ENCODE measurements around the gene HNRNPF. TPM values are rescaled to one million over a fixed set of nuclear protein-coding genes. Genes with fewer than 3 reads are reported as not detected.

The HNRNPF gene
- polyA plus RNA-seq, 1 donor (not counting 4 experiments of a cell fraction or from before 2014, with no cell fraction given): 238 TPM

DNA sequence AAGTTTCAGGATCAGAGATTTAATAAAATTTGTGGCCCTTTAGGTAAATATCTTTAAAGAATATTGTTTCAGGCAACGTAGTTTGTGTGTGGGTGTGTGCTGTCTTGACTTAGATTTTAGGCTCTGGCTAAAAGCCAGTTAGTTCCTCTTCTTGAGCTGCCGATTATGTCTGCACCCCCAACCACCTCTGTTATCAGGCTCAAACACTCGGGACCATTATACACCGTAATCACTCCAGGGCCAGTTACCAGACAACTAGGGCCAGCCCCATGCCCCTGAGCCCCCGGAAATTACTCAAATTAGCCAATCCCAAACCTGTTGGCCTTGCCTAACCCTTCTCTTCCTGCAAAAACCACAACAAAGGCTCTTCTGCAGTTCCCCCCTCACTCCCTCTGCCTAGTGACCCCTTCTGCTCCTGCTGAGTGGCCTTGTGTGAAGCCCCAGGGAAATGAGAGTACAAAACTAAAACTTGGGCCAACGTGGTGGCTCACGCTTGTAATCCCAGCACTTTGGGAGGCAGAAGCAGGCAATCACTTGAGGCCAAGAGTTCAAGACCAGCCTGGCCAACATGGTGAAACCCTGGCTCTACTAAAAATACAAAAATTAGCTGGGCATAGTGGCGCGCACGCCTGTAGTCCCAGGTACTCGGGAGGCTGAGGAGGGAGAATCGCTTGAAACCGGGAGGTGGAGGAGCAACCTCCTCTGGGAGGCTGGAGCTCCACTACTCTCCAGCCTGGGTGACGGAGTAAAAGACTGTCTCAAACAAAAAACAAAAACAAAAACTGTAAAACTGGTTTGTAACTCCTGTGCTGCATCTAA, 9.2 kb upstream of the HNRNPF start:
- TF ChIP-seq, protein P1, sequence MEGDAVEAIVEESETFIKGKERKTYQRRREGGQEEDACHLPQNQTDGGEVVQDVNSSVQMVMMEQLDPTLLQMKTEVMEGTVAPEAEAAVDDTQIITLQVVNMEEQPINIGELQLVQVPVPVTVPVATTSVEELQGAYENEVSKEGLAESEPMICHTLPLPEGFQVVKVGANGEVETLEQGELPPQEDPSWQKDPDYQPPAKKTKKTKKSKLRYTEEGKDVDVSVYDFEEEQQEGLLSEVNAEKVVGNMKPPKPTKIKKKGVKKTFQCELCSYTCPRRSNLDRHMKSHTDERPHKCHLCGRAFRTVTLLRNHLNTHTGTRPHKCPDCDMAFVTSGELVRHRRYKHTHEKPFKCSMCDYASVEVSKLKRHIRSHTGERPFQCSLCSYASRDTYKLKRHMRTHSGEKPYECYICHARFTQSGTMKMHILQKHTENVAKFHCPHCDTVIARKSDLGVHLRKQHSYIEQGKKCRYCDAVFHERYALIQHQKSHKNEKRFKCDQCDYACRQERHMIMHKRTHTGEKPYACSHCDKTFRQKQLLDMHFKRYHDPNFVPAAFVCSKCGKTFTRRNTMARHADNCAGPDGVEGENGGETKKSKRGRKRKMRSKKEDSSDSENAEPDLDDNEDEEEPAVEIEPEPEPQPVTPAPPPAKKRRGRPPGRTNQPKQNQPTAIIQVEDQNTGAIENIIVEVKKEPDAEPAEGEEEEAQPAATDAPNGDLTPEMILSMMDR (optimal IDR thresholded peaks at IDR 0.05 in 1 of 3, IDR thresholded peaks at IDR 0.05 in 1 of 3, conservative IDR thresholded peaks at IDR 0.05 in 1 of 3; ENCODE audit: extremely low read depth in 1 of 3, insufficient read depth in 2 of 3, low read length in 3 of 3): no peak
- no peak for TF ChIP-seq EZH2 (IDR thresholded peaks at IDR 0.05; ENCODE audit: low read length)
- H3K27ac ChIP-seq (ENCODE audit: control insufficient read depth, insufficient read depth, low read length): no peak overlapping the region
- no peak overlapping the region for H3K4me2 ChIP-seq (ENCODE audit: control insufficient read depth, extremely low read depth, insufficient read depth, low read depth, low read length)
- H3K27me3 ChIP-seq (ENCODE audit: control insufficient read depth, extremely low read depth, insufficient read depth, low read length): no peaks in the 10 kb centered on the region
- no peaks in the 10 kb centered on the region for H4K20me1 ChIP-seq (ENCODE audit: control insufficient read depth, extremely low read depth, insufficient read depth, low read length)
- H3K9me1 ChIP-seq (ENCODE audit: control insufficient read depth, extremely low read depth, insufficient read depth, low read length): no peaks in the 10 kb centered on the region
- no peak for FAIRE-seq
- dilution Hi-C loops (cut with MboI; ENCODE audit: extremely low pct_ligation_motif_present, low sequenced_read_pairs): no loop called here
- H2AFZ ChIP-seq (ENCODE audit: control insufficient read depth, low read length): no peak overlapping the region
- H3K36me3 ChIP-seq (ENCODE audit: control insufficient read depth in 2 of 2, extremely low read depth in 1 of 2, insufficient read depth in 2 of 2, low read length in 2 of 2): no peaks in the 10 kb centered on the region
- H3K9me3 ChIP-seq (ENCODE audit: control insufficient read depth, low read depth, low read length): no peaks in the 10 kb centered on the region
- no peaks in the 10 kb centered on the region for H3K79me2 ChIP-seq (ENCODE audit: control insufficient read depth, insufficient read depth, low read length)
- DNase-seq (ENCODE audit: low read depth, low spot score): no peak
- H3K9ac ChIP-seq (ENCODE audit: control insufficient read depth, extremely low read depth, insufficient read depth, low read length): no peak overlapping the region
- H3K4me3 ChIP-seq (ENCODE audit: control insufficient read depth in 2 of 3, extremely low read depth in 1 of 3, insufficient read depth in 2 of 3, low read depth in 1 of 3, low read length in 3 of 3): no peak overlapping the region
- H3K4me1 ChIP-seq (ENCODE audit: control insufficient read depth, extremely low read depth, insufficient read depth, low read length): peaks cover 12% of the 10 kb centered on the region

DNA sequence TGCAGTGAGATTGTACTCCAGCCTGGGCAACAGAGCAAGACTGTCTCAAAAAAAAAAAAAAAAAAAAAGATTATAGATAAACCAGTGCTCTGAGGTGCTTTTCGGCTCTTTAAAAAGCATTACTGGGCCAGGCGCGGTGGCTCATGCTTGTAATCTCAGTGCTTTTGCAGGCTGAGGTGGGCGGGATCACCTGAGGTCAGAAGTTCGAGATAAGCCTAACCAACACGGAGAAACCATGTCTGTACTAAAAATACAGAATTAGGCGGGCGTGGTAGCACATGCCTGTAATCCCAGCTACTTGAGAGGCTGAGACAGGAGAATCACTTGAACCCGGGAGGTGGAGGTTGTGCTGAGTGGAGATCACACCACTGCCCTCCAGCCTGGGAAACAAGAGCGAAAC, 6.6 kb upstream of the HNRNPF start:
- peaks cover 4% of the 10 kb centered on the region for H3K4me1 ChIP-seq (ENCODE audit: control insufficient read depth, extremely low read depth, insufficient read depth, low read length)
- no peaks in the 10 kb centered on the region for H4K20me1 ChIP-seq (ENCODE audit: control insufficient read depth, extremely low read depth, insufficient read depth, low read length)
- no peak for FAIRE-seq
- no peak overlapping the region for H2AFZ ChIP-seq (ENCODE audit: control insufficient read depth, low read length)
- dilution Hi-C loops (cut with MboI; ENCODE audit: extremely low pct_ligation_motif_present, low sequenced_read_pairs): no loop called here
- no peak overlapping the region for H3K4me3 ChIP-seq (ENCODE audit: control insufficient read depth in 2 of 3, extremely low read depth in 1 of 3, insufficient read depth in 2 of 3, low read depth in 1 of 3, low read length in 3 of 3)
- no peaks in the 10 kb centered on the region for H3K36me3 ChIP-seq (ENCODE audit: control insufficient read depth in 2 of 2, extremely low read depth in 1 of 2, insufficient read depth in 2 of 2, low read length in 2 of 2)
- DNase-seq (ENCODE audit: low read depth, low spot score): no peak
- H3K27me3 ChIP-seq (ENCODE audit: control insufficient read depth, extremely low read depth, insufficient read depth, low read length): no peaks in the 10 kb centered on the region
- H3K79me2 ChIP-seq (ENCODE audit: control insufficient read depth, insufficient read depth, low read length): no peaks in the 10 kb centered on the region
- H3K9me1 ChIP-seq (ENCODE audit: control insufficient read depth, extremely low read depth, insufficient read depth, low read length): no peaks in the 10 kb centered on the region
- H3K9ac ChIP-seq (ENCODE audit: control insufficient read depth, extremely low read depth, insufficient read depth, low read length): no peak overlapping the region
- H3K4me2 ChIP-seq (ENCODE audit: control insufficient read depth, extremely low read depth, insufficient read depth, low read depth, low read length): no peak overlapping the region
- no peak overlapping the region for H3K27ac ChIP-seq (ENCODE audit: control insufficient read depth, insufficient read depth, low read length)
- H3K9me3 ChIP-seq (ENCODE audit: control insufficient read depth, low read depth, low read length): no peaks in the 10 kb centered on the region
- no peak for TF ChIP-seq EZH2 (IDR thresholded peaks at IDR 0.05; ENCODE audit: low read length)

Measured in keratinocyte (primary cell).